Heart left ventricle (tissue), 16 donors: ENCODE data around the gene SLC26A1. TPM values are rescaled to one million over a fixed set of nuclear protein-coding genes. Genes with fewer than 3 reads are reported as not detected.

Source experiments
- ATAC-seq, 4 donors: fragments of 200-7000 bp; cut with Tn5 transposase; one replicate each; pipeline ENCODE4 v1.9.1; 2020 to 2022; ENCODE audit warnings: moderate library complexity in 4 of 4, mild to moderate bottlenecking in 3 of 4, moderate number of reproducible peaks in 1 of 4
- DNase-seq, 5 donors: peaks; one replicate each; pipeline ENCODE4 v3.0.0-alpha.2; 2020
- H3K27ac ChIP-seq, 12 donors: fragments of 200-600 bp; sonication (generic) in 4 of 12; one replicate each; pipeline versions ENCODE4 v1.5.0 to v1.8.0; 2016 to 2022; ENCODE audit warnings: mild to moderate bottlenecking in 2 of 12
- H3K27me3 ChIP-seq, 9 donors: fragments of 200-600 bp; sonication (generic) in 2 of 9; one replicate each; pipeline versions ENCODE4 v1.5.1 to v1.8.0; 2016 to 2022; ENCODE audit warnings: mild to moderate bottlenecking in 3 of 9
- H3K36me3 ChIP-seq, 9 donors: fragments of 200-600 bp; sonication (generic) in 2 of 9; one replicate each; pipeline versions ENCODE4 v1.5.0 to v1.8.0; 2018 to 2022; ENCODE audit warnings: mild to moderate bottlenecking in 2 of 9
- H3K4me1 ChIP-seq, 12 donors: fragments of 200-600 bp; sonication (generic) in 4 of 12; one replicate each; pipeline versions ENCODE4 v1.5.0 to v1.8.0; 2016 to 2022; ENCODE audit warnings: mild to moderate bottlenecking in 3 of 12
- H3K4me3 ChIP-seq, 12 donors: fragments of 200-600 bp; sonication (generic) in 4 of 12; one replicate each; pipeline versions ENCODE4 v1.5.0 to v1.8.0; 2017 to 2022; ENCODE audit warnings: mild to moderate bottlenecking in 9 of 12, moderate library complexity in 4 of 12
- H3K9me3 ChIP-seq, 12 donors: fragments of 200-600 bp; sonication (generic) in 4 of 12; one replicate each; pipeline versions ENCODE4 v1.5.0 to v1.8.0; 2016 to 2022; ENCODE audit warnings: mild to moderate bottlenecking in 1 of 12
- POLR2A ChIP-seq, 2 donors: fragments of 450-650 bp; IDR thresholded peaks; one replicate each; pipeline ENCODE4 v1.6.1; 2017; ENCODE audit warnings: antibody characterized with exemption in 2 of 2, mild to moderate bottlenecking in 2 of 2, moderate library complexity in 2 of 2
- WGBS, 4 donors: extraction: QIAGEN DNeasy Blood & Tissue Kit in 2 of 4; methylation state at CpG; one replicate each; pipeline versions ENCODE4 v1.1.5 to v1.1.7; 2013 to 2018; 5-methylcytosine and 5-hydroxymethylcytosine counted together
- intact Hi-C, 10 donors: fragments of 100-400 bp; cut with DNase I; formaldehyde crosslinking; loops; one replicate each; pipeline versions ENCODE4 v1.11.1 to v1.14.2; 2022
- polyA plus RNA-seq, 2 donors: library from polyadenylated mRNA; stranded (reverse); fragments of 200-250 nt; gene quantifications; one replicate each; pipeline ENCODE4 v1.2.3, GENCODE V29; 2013
- total RNA-seq, 9 donors: library from RNA; depleted of rRNA in 2 of 9; stranded (reverse); fragments of >200 nt in 2 of 9; fragmentation: NEBNext Ultra II Directional in 3 of 9; extraction: Animal tissue kit (Norgen Biotek cat#: 25700) in 3 of 9; gene quantifications; one replicate each; pipeline versions ENCODE4 v1.1.0 to v1.2.4, GENCODE V29; 2016 to 2023
- TF ChIP-seq, protein P1 (sequence below), 12 donors: fragments of 200-600 bp; sonication (generic) in 4 of 12; IDR thresholded peaks; one replicate each; pipeline versions ENCODE4 v1.5.0 to v1.8.0; 2018 to 2022; ENCODE audit warnings: antibody characterized with exemption in 12 of 12, mild to moderate bottlenecking in 5 of 12
- donor health status: ischemic (EF 13 %, LVEDD 7.1; RV severe dilation, severe dysfunction).
- donor health status: healthy with polysubstance abuse.
- donor health status: DM: no; HTN: yes; CAD: no.
- donor health status: DM: no; HTN: no; CAD: no.
- donor health status: ischemic (EF 25% LVEDD 6.9; RV normal size, moderate dysfunction).
- donor health status: ischemic (EF 25% LVEDD 5.7; RV mildly dilated, moderate dysfunction).
- donor health status: healthy.
- donor health status: DM: yes; HTN: yes; CAD: no.
- donor health status: ischemic (EF 35%, LVEDD 5.7; RV mildly dilated, moderate dysfunction).
- donor health status: nonischemic (EF 11% LVEDD 7.7; RV severe dilation, severe dysfunction).
- donor health status: DM: yes; HTN: yes; CAD: no.
- donor health status: PGD.
- donor health status: ischemic (EF 29% LVEDD 5.4; RV normal size, mild dysfunction).
- donor health status: nonischemic (EF 23%, LVEDD 6.1; RV moderate dilation, normal function).

Gene SLC26A1
- total and polyA plus RNA-seq, 11 donors, result 0.03 to 0.27 (median 0.25) TPM; not detected in 5

DNA sequence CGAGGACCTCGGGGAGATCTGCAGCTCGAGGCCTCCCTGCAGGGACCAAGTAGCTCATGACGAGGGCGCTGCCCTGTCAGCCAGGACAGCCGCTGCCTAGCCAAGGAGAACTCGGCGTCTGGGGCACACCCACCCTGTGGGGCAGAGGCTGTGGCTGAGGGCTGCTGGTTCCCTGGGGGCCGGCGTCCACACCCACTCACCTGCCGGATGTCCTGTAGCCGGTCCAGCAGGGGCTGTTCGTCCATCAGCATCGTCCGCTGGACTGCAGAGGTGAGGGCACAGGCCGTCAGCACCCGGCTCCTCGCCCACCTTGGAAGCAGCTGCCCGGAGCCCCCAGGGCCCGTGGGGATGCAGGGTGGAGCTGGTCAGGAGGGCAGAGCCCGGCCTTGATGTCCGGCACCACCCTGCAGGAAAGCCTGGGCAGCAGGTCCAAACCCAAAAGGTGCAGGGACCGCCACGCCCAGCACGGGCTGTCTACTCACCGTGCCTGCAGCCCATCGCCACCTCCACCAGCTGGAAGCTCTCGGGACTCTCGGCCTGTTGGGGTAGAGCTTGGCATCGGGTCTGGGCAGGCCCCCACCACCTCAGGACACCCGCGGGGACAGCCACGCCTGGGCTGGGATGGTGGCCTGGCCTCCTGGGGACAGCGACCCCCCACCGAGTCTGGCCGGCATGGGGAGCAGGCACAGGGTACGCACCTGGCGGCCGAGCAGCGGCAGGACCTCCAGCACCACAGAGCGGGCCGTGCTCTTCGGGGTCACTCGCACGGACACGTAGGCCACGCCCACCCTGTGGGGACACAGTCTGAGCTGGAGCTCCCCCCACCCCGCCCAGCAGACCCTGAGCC, 26.7 kb downstream of the SLC26A1 start:
- intact Hi-C loops, result no loop called here
- TF ChIP-seq, protein P1, sequence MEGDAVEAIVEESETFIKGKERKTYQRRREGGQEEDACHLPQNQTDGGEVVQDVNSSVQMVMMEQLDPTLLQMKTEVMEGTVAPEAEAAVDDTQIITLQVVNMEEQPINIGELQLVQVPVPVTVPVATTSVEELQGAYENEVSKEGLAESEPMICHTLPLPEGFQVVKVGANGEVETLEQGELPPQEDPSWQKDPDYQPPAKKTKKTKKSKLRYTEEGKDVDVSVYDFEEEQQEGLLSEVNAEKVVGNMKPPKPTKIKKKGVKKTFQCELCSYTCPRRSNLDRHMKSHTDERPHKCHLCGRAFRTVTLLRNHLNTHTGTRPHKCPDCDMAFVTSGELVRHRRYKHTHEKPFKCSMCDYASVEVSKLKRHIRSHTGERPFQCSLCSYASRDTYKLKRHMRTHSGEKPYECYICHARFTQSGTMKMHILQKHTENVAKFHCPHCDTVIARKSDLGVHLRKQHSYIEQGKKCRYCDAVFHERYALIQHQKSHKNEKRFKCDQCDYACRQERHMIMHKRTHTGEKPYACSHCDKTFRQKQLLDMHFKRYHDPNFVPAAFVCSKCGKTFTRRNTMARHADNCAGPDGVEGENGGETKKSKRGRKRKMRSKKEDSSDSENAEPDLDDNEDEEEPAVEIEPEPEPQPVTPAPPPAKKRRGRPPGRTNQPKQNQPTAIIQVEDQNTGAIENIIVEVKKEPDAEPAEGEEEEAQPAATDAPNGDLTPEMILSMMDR (IDR thresholded peaks at IDR 0.05), result no peak
- no peak for TF ChIP-seq POLR2A (IDR thresholded peaks at IDR 0.05)
- Histone ChIP-seq H3K27ac (no peak overlapping the region), H3K4me1 (peaks cover 0 to 17% (median 3%) of the 10 kb centered on the region in 12 donors), H3K27me3 (peaks cover 0 to 13% (median 0%) of the 10 kb centered on the region in 9 donors), H3K9me3 (no peaks in the 10 kb centered on the region), H3K4me3 (no peak overlapping the region), H3K36me3 (peaks cover 0 to 52% (median 9%) of the 10 kb centered on the region in 9 donors)
- WGBS, 4 donors, result 88 to 92% (median 91%) methylated on average over 22 to 48 of the region's 48 CpGs
- DNase-seq (peak in 3 of 5 donors; percentile 20 to 60 (median 24)), ATAC-seq (no peak)

DNA sequence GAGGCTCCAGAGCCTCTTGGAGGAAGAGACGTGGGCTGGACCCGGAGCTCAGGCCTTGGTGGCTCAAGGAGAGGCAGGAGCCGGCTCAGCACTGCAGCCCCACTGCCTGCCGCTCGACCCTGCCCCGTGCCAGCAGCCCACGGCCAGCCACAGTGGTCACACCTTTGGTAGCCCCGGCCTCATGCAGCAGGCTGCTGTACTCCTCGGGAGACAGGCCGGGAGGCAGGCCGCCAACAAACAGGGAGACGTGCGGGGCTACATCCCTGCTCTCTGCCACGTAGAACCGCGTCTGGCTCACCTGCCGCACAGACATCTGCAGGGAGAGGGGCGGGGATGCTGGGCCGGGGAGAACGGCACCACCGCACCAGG, 27.5 kb downstream of the SLC26A1 start:
- intact Hi-C loops, result no loop called here
- WGBS, 4 donors, result 90 to 95% (median 94%) methylated on average over 21 of the region's 21 CpGs
- ATAC-seq (no peak), DNase-seq (peak in 3 of 5 donors; percentile 22 to 54 (median 28))
- Histone ChIP-seq H3K4me1 (peaks cover 0 to 12% (median 0%) of the 10 kb centered on the region in 12 donors), H3K4me3 (no peak overlapping the region), H3K9me3 (no peaks in the 10 kb centered on the region), H3K36me3 (peaks cover 0 to 59% (median 10%) of the 10 kb centered on the region in 9 donors), H3K27ac (no peak overlapping the region), H3K27me3 (peaks cover 0 to 13% (median 0%) of the 10 kb centered on the region in 9 donors)
- TF ChIP-seq, protein P1 (IDR thresholded peaks at IDR 0.05), result no peak
- TF ChIP-seq POLR2A (IDR thresholded peaks at IDR 0.05), result no peak

DNA sequence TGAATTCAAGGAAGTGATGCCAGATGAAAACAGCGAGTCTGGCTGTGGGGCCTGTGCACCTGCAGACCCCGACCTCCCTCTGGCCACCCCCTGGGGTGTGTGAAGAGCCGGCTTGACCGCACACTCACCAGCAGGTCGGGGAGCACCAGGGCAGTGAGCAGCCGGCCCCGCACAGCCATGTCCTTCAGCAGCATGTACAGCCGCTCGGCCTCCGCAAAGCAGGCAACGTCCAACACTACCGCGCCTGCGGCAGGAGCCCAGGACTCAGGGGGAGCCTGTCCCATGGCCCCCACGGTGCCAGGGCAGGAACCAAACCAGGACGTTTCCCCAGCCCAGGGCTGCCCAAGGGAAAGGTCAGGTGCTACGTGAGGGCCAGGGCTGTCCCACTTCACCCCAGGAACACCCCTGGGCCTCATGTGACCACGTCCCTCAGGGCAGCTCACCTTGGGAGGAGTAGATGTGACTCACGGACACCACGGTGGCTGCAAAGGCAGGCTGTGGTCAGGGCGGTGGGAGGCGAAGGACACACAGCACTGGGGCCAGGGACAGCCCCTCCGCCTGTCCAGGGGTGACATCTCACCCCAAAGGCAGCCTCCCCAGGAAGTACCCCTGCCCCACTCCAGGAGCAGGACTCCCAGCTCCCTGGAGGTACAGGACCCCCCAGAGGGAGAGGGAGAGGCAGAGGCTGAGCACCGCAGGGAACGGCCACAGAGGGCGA, 28.0 kb downstream of the SLC26A1 start:
- H3K4me3 ChIP-seq, result no peak overlapping the region
- WGBS, 4 donors, result 90 to 95% (median 94%) methylated on average over 23 to 26 of the region's 26 CpGs
- no peak for ATAC-seq
- intact Hi-C loops, result no loop called here
- peaks cover 0 to 12% (median 0%) of the 10 kb centered on the region in 12 donors for H3K4me1 ChIP-seq
- DNase-seq, result peak in 2 of 5 donors; percentile 18 to 57
- H3K27ac ChIP-seq, result no peak overlapping the region
- H3K27me3 ChIP-seq, result peaks cover 0 to 13% (median 0%) of the 10 kb centered on the region in 9 donors
- H3K36me3 ChIP-seq, result peaks cover 0 to 62% (median 10%) of the 10 kb centered on the region in 9 donors
- no peaks in the 10 kb centered on the region for H3K9me3 ChIP-seq
- TF ChIP-seq, protein P1 (IDR thresholded peaks at IDR 0.05), result no peak
- no peak for TF ChIP-seq POLR2A (IDR thresholded peaks at IDR 0.05)
